Nephron progenitor cell (in vitro differentiated cells): ENCODE measurements around the gene FAP.

ENCODE experiments used
- DNase-seq: peaks from one replicate; pipeline ENCODE4 v3.0.0; 2021
- H3K27ac Mint-ChIP-seq: 2 replicates; pipeline ENCODE4 v1.8.0; 2021; ENCODE audit warnings: mild to moderate bottlenecking, moderate library complexity, mixed read lengths
- H3K27me3 Mint-ChIP-seq: 2 replicates; pipeline ENCODE4 v1.8.0; 2021; ENCODE audit warnings: mild to moderate bottlenecking, low read depth, mixed read lengths; ENCODE audit not compliant: poor library complexity
- H3K36me3 Mint-ChIP-seq: 2 replicates; pipeline ENCODE4 v1.8.0; 2021; ENCODE audit warnings: low read depth, mixed read lengths
- H3K4me1 Mint-ChIP-seq: 2 replicates; pipeline ENCODE4 v1.8.0; 2021; ENCODE audit warnings: mixed read lengths
- H3K4me3 Mint-ChIP-seq: 2 replicates; pipeline ENCODE4 v1.8.0; 2021; ENCODE audit warnings: mild to moderate bottlenecking, moderate library complexity, mixed read lengths
- H3K9me3 Mint-ChIP-seq: 2 replicates; pipeline ENCODE4 v1.8.0; 2021; ENCODE audit warnings: mild to moderate bottlenecking, moderate library complexity, mixed read lengths
- TF ChIP-seq, protein P1 (sequence below): fragments of 200-600 bp; sonication (generic); IDR thresholded peaks from 2 replicates; pipeline ENCODE4 v1.5.0; 2021; ENCODE audit warnings: antibody characterized with exemption

FAP gene

DNA sequence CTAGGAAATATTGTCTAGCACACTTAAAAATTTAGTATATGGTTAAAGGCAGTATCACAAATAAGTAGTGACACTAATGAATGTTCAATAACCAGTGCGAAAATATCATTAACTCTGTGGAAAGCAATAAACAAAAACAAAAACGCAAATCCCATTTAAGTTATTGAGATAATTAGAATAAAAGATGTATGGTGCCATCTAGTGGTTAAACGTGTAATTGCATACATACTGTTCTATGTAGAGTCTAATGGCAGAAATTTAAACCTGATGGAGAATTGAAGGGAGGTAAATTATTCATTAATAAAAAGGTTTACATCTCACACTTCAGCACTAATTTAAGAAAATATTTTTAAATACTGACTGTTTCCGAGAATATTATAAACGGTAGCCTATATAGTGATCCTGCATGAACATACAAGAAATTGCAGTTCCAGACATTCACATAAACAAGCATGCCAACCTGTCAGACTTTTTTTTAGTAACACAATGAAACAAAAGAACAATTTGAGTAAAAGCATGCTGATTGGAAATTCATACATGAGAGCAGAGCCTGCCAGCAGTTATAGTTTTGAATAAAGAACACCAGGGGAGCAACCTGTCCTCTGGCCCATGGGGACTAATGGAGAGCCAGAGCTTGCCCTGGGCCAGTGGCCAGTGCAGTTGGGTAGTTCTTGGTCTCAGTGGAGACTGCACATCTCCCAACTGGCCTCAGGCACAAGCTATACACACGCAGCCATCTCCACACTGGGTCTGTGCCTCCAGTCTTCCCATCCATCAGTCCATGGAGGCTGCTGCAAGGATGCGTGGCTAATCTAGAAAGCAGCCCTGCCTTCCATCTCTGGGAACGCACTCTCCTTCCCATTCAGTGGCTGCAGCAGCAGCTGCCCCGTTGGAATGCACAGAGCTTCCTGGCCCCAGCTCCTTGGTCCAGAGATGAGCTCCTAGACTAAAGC, 119.2 kb downstream of the FAP start:
- Mint-ChIP-seq H3K4me1 (peaks cover 6% of the 10 kb centered on the region), H3K4me3 (no peak overlapping the region), H3K9me3 (no peaks in the 10 kb centered on the region), H3K36me3 (no peaks in the 10 kb centered on the region), H3K27me3 (no peaks in the 10 kb centered on the region), H3K27ac (no peak overlapping the region)
- TF ChIP-seq, protein P1, sequence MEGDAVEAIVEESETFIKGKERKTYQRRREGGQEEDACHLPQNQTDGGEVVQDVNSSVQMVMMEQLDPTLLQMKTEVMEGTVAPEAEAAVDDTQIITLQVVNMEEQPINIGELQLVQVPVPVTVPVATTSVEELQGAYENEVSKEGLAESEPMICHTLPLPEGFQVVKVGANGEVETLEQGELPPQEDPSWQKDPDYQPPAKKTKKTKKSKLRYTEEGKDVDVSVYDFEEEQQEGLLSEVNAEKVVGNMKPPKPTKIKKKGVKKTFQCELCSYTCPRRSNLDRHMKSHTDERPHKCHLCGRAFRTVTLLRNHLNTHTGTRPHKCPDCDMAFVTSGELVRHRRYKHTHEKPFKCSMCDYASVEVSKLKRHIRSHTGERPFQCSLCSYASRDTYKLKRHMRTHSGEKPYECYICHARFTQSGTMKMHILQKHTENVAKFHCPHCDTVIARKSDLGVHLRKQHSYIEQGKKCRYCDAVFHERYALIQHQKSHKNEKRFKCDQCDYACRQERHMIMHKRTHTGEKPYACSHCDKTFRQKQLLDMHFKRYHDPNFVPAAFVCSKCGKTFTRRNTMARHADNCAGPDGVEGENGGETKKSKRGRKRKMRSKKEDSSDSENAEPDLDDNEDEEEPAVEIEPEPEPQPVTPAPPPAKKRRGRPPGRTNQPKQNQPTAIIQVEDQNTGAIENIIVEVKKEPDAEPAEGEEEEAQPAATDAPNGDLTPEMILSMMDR: peak; percentile 85
- DNase-seq: peak; percentile 10
